H9 (cell line): ENCODE data around the gene DTYMK. TPM values are rescaled to one million over a fixed set of nuclear protein-coding genes. Genes with fewer than 3 reads are reported as not detected.

Experiments
- DNase-seq: peaks from one replicate; pipeline ENCODE4 v3.0.0-alpha.2; 2017
- H2AFZ ChIP-seq: one replicate; pipeline ENCODE4 v1.6.1; 2013; ENCODE audit warnings: mild to moderate bottlenecking, low read length, control low read depth, moderate library complexity
- H2AK5ac ChIP-seq: 2 replicates; pipeline ENCODE4 v1.6.1; 2013; ENCODE audit warnings: low read length, control low read depth, mixed read lengths; ENCODE audit not compliant: insufficient read length
- H2BK120ac ChIP-seq: one replicate; pipeline ENCODE4 v1.6.1; 2013; ENCODE audit warnings: low read depth, mild to moderate bottlenecking, low read length, control low read depth, inconsistent platforms; ENCODE audit not compliant: poor library complexity, severe bottlenecking
- H2BK12ac ChIP-seq: 2 replicates; pipeline ENCODE4 v1.6.1; 2013; ENCODE audit warnings: low read length, control low read depth, mixed read lengths, low read depth; ENCODE audit not compliant: insufficient read length
- H2BK15ac ChIP-seq: 2 replicates; pipeline ENCODE4 v1.6.1; 2013; ENCODE audit warnings: low read depth, low read length, control low read depth
- H2BK20ac ChIP-seq: one replicate; pipeline ENCODE4 v1.6.1; 2013; ENCODE audit warnings: low read depth, mild to moderate bottlenecking, low read length, control low read depth, inconsistent platforms; ENCODE audit not compliant: poor library complexity, severe bottlenecking
- H2BK5ac ChIP-seq: 2 replicates; pipeline ENCODE4 v1.6.1; 2013; ENCODE audit warnings: low read length, control low read depth, mixed read lengths; ENCODE audit not compliant: insufficient read length
- H3K14ac ChIP-seq: 2 replicates; pipeline ENCODE4 v1.6.1; 2013; ENCODE audit warnings: low read length, control low read depth; ENCODE audit not compliant: insufficient read depth
- H3K18ac ChIP-seq: 2 replicates; pipeline ENCODE4 v1.6.1; 2013; ENCODE audit warnings: low read depth, mild to moderate bottlenecking, mixed read lengths, low read length, control low read depth; ENCODE audit not compliant: insufficient read length
- H3K23ac ChIP-seq: 2 replicates; pipeline ENCODE4 v1.6.1; 2013; ENCODE audit warnings: low read length, control low read depth, mixed read lengths, low read depth; ENCODE audit not compliant: insufficient read length
- H3K23me2 ChIP-seq: 2 replicates; pipeline ENCODE4 v1.6.1; 2013; ENCODE audit warnings: low read depth, mild to moderate bottlenecking, mixed read lengths, low read length, control low read depth; ENCODE audit not compliant: insufficient read length, poor library complexity, severe bottlenecking
- H3K27ac ChIP-seq: 2 replicates; pipeline ENCODE4 v1.5.1; 2013; ENCODE audit warnings: low read length, control low read depth, mixed read lengths, low read depth; ENCODE audit not compliant: insufficient read length
- H3K27me3 ChIP-seq: 2 replicates; pipeline ENCODE4 v1.6.1; 2013; ENCODE audit warnings: low read length, control low read depth, inconsistent platforms; ENCODE audit not compliant: insufficient read depth
- H3K4ac ChIP-seq: 2 replicates; pipeline ENCODE4 v1.6.1; 2013; ENCODE audit warnings: low read depth, mild to moderate bottlenecking, control low read depth, inconsistent platforms, low read length, moderate library complexity
- H3K4me1 ChIP-seq: 2 replicates; pipeline ENCODE4 v1.6.1; 2013; ENCODE audit warnings: low read length, control low read depth, inconsistent platforms; ENCODE audit not compliant: insufficient read depth
- H3K4me2 ChIP-seq: 2 replicates; pipeline ENCODE4 v1.6.1; 2013; ENCODE audit warnings: low read length, control low read depth, mixed read lengths; ENCODE audit not compliant: insufficient read length, insufficient read depth
- H3K56ac ChIP-seq: 2 replicates; pipeline ENCODE4 v1.6.1; 2013; ENCODE audit warnings: low read depth, mild to moderate bottlenecking, mixed read lengths, low read length, control low read depth; ENCODE audit not compliant: insufficient read length
- H3K79me1 ChIP-seq: 2 replicates; pipeline ENCODE4 v1.6.1; 2013; ENCODE audit warnings: low read depth, mild to moderate bottlenecking, moderate library complexity, low read length, control low read depth, inconsistent platforms; ENCODE audit not compliant: insufficient read depth, poor library complexity, severe bottlenecking
- H3K79me2 ChIP-seq: 2 replicates; pipeline ENCODE4 v1.6.1; 2013; ENCODE audit warnings: low read length, control low read depth, inconsistent platforms; ENCODE audit not compliant: insufficient read depth
- H3K9ac ChIP-seq: 2 replicates; pipeline ENCODE4 v1.6.1; 2013; ENCODE audit warnings: low read length, control low read depth, mixed read lengths; ENCODE audit not compliant: insufficient read length; ENCODE audit errors: extremely low read depth
- H3K9me3 ChIP-seq: one replicate; pipeline ENCODE4 v1.6.1; 2013; ENCODE audit warnings: low read depth, low read length, inconsistent platforms; ENCODE audit not compliant: control insufficient read depth
- H3T11ph ChIP-seq: one replicate; pipeline ENCODE4 v1.6.1; 2013; ENCODE audit warnings: mild to moderate bottlenecking, low read length, control low read depth, inconsistent platforms
- H4K20me1 ChIP-seq: one replicate; pipeline ENCODE4 v1.6.1; 2013; ENCODE audit not compliant: control insufficient read depth, insufficient read length, insufficient read depth
- H4K5ac ChIP-seq: 2 replicates; pipeline ENCODE4 v1.6.1; 2013; ENCODE audit warnings: low read depth, mild to moderate bottlenecking, mixed read lengths, low read length, control low read depth; ENCODE audit not compliant: insufficient read length
- H4K8ac ChIP-seq: replicated peaks from 2 replicates; pipeline ENCODE4 v1.6.1; 2013; ENCODE audit warnings: low read length, control low read depth, mixed read lengths, low read depth; ENCODE audit not compliant: insufficient read length
- H4K91ac ChIP-seq: 2 replicates; pipeline ENCODE4 v1.6.1; 2013; ENCODE audit warnings: low read depth, mild to moderate bottlenecking, moderate library complexity, mixed read lengths, low read length, control low read depth; ENCODE audit not compliant: insufficient read length
- H3K27ac Mint-ChIP-seq, 3 experiments: 2 replicates in 2 of 3; 3 replicates in 1 of 3; pipeline ENCODE4 v1.8.0; 2020 to 2021; ENCODE audit warnings: mixed read lengths in 3 of 3, mild to moderate bottlenecking in 1 of 3, moderate library complexity in 1 of 3
- H3K27me3 Mint-ChIP-seq: 2 replicates; pipeline ENCODE4 v1.8.0; 2021; ENCODE audit warnings: low read depth, mild to moderate bottlenecking, moderate library complexity, mixed read lengths
- H3K36me3 Mint-ChIP-seq, 3 experiments: 2 replicates in 2 of 3; 3 replicates in 1 of 3; pipeline ENCODE4 v1.8.0; 2020 to 2021; ENCODE audit warnings: low read depth in 3 of 3, mixed read lengths in 3 of 3; ENCODE audit not compliant: insufficient read depth in 1 of 3
- H3K4me1 Mint-ChIP-seq, 2 experiments: 2 replicates each; pipeline ENCODE4 v1.8.0; 2020; ENCODE audit warnings: mixed read lengths in 2 of 2
- H3K4me3 Mint-ChIP-seq, 2 experiments: 2 replicates in 1 of 2; 3 replicates in 1 of 2; pipeline ENCODE4 v1.8.0; 2020 to 2021; ENCODE audit warnings: mild to moderate bottlenecking in 2 of 2, mixed read lengths in 2 of 2, moderate library complexity in 1 of 2
- H3K9me3 Mint-ChIP-seq, 2 experiments: 2 replicates in 1 of 2; 3 replicates in 1 of 2; pipeline ENCODE4 v1.8.0; 2020; ENCODE audit warnings: mild to moderate bottlenecking in 2 of 2, mixed read lengths in 2 of 2, moderate library complexity in 1 of 2
- WGBS: extraction: QIAGEN DNeasy Blood & Tissue Kit; methylation state at CpG from one replicate; pipeline ENCODE4 v1.1.7; 2013; ENCODE audit warnings: missing lambda C conversion rate, low lambda C conversion rate, mixed read lengths; ENCODE audit not compliant: insufficient read length; ENCODE audit errors: extremely low coverage; 5-methylcytosine and 5-hydroxymethylcytosine counted together
- total RNA-seq: library from RNA; stranded (reverse); gene quantifications from 2 replicates; pipeline ENCODE4 v1.2.1, GENCODE V29; 2021
- TF ChIP-seq, protein P1 (sequence below): fragments of 200-600 bp; sonication (generic); conservative IDR thresholded peaks from 3 replicates; pipeline ENCODE4 v1.8.0; 2021; ENCODE audit warnings: antibody characterized with exemption, mild to moderate bottlenecking

The DTYMK gene
- total RNA-seq, 1 experiment from 2014 or later: 76.0 TPM

DNA sequence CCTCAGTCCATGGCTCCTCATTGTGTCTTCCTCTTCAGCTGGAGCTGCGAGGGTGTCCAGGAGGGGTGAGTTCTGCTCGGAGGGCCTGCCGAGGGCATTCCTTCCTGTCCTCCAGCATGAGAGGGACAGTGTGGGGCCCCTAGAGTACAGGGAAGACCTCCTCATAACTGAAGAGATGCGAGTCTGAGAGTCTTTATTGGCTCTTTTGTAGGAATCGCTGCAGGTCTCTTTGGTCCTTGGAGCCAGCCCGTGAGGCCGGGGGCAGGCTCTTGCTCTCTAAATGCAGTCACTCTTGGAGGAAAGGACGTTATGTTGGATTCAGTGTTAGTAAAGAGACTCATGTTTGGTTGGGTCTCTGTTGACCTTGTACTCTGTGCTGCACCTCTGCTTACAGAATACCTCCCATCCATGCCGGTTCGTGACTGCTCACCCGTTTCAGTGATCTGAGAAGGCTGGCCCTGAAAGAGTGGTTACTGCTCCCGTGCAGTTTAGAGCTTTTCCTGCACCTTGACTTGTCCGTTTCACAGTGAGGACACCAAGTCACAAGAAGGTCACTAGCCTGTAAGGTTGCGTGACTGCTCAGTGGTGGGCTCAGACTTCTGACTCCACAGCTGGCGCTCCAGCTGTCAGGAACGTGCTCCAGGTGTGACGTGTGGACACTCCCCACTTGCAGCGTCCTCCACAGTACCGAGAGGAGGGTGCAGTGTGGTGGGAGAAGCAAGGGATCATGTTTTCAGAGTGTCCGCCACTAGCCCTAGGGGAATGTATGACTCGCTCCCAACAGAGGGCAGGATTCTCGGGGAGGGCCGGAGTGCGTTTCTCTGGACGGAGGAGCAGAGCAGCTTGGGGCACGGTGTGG is 41.3 kb downstream of the DTYMK start:
- Histone ChIP-seq H3K23me2 (no peaks in the 10 kb centered on the region), H2AK5ac (no peak overlapping the region), H3K18ac (no peak overlapping the region), H3K27ac (no peak overlapping the region), H3K9ac (no peak overlapping the region), H3K4me1 (peaks cover 4% of the 10 kb centered on the region; the same call in 1 of the 2 replicates), H2BK5ac (no peak overlapping the region), H3K27me3 (no peaks in the 10 kb centered on the region), H2BK120ac (no peak overlapping the region), H2BK12ac (no peak overlapping the region), H4K8ac (no peak overlapping the region), H3K4ac (no peak overlapping the region), H3K4me2 (no peak overlapping the region), H3K23ac (no peak overlapping the region), H4K5ac (no peak overlapping the region), H3K56ac (no peak overlapping the region), H3K79me2 (peaks cover 37% of the 10 kb centered on the region; the same call in 1 of the 2 replicates), H2BK15ac (no peak overlapping the region), H2AFZ (no peak overlapping the region), H4K20me1 (no peaks in the 10 kb centered on the region), H3T11ph (no peak overlapping the region), H2BK20ac (no peak overlapping the region), H4K91ac (no peak overlapping the region), H3K79me1 (peaks cover 12% of the 10 kb centered on the region), H3K9me3 (no peaks in the 10 kb centered on the region), H3K14ac (no peak overlapping the region)
- no peak for DNase-seq
- H3K4me3 Mint-ChIP-seq: no peak overlapping the region
- H3K9me3 Mint-ChIP-seq: no peaks in the 10 kb centered on the region
- peaks cover 2 to 10% (median 6%) of the 10 kb centered on the region in 3 experiments for H3K36me3 Mint-ChIP-seq
- peak overlapping the region; percentile 38 to 89 (median 75); a peak in 5 of 7 replicates for H3K27ac Mint-ChIP-seq
- no peaks in the 10 kb centered on the region for H3K27me3 Mint-ChIP-seq
- TF ChIP-seq, protein P1, sequence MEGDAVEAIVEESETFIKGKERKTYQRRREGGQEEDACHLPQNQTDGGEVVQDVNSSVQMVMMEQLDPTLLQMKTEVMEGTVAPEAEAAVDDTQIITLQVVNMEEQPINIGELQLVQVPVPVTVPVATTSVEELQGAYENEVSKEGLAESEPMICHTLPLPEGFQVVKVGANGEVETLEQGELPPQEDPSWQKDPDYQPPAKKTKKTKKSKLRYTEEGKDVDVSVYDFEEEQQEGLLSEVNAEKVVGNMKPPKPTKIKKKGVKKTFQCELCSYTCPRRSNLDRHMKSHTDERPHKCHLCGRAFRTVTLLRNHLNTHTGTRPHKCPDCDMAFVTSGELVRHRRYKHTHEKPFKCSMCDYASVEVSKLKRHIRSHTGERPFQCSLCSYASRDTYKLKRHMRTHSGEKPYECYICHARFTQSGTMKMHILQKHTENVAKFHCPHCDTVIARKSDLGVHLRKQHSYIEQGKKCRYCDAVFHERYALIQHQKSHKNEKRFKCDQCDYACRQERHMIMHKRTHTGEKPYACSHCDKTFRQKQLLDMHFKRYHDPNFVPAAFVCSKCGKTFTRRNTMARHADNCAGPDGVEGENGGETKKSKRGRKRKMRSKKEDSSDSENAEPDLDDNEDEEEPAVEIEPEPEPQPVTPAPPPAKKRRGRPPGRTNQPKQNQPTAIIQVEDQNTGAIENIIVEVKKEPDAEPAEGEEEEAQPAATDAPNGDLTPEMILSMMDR: no peak
- no CpG with 5 or more reads among the region's 26 CpGs for WGBS
- peaks cover 24 to 36% of the 10 kb centered on the region in 2 experiments for H3K4me1 Mint-ChIP-seq
